K562 (cell line): ENCODE measurements around the gene PRXL2B. TPM values are rescaled to one million over a fixed set of nuclear protein-coding genes. Genes with fewer than 3 reads are reported as not detected.

ENCODE experiments used
- BRD4 ChIP-seq: fragments of 200-600 bp; sonication (generic); IDR thresholded peaks from 2 replicates; pipeline ENCODE4 v1.6.1; 2017; ENCODE audit warnings: inconsistent platforms
- ESRRA ChIP-seq: fragments of 450-650 bp; IDR thresholded peaks from 2 replicates; pipeline ENCODE4 v1.6.1; 2014; ENCODE audit warnings: low read depth, mild to moderate bottlenecking, moderate library complexity, borderline replicate concordance
- GABPB1 ChIP-seq: sonication (generic); formaldehyde crosslinking; IDR thresholded peaks from 2 replicates; pipeline ENCODE4 v1.8.0; 2022; ENCODE audit warnings: mild to moderate bottlenecking, missing genetic modification reagents
- GTF3C2 ChIP-seq: IDR thresholded peaks from 3 replicates; pipeline ENCODE4 v1.6.1; 2011; ENCODE audit warnings: borderline replicate concordance, mild to moderate bottlenecking, moderate library complexity; ENCODE audit not compliant: insufficient read length; ENCODE audit errors: extremely low read depth
- KLF6 ChIP-seq: fragments of 250-450 bp; sonication (Bioruptor Pico); IDR thresholded peaks from 2 replicates; pipeline ENCODE4 v1.4.0; 2020; ENCODE audit warnings: mild to moderate bottlenecking, moderate library complexity, borderline replicate concordance
- MAFF ChIP-seq: IDR thresholded peaks from 2 replicates; pipeline ENCODE4 v1.6.1; 2012; ENCODE audit warnings: low read length, improper control_type of control experiment
- NFE2 ChIP-seq: IDR thresholded peaks from 2 replicates; pipeline ENCODE4 v1.6.1; 2014; ENCODE audit warnings: antibody characterized with exemption, low read depth
- NR2C1 ChIP-seq, 2 experiments: fragments of 450-650 bp; IDR thresholded peaks; 2 replicates each; pipeline ENCODE4 v1.6.1; 2017; ENCODE audit warnings: mild to moderate bottlenecking in 2 of 2, antibody characterized with exemption in 1 of 2, inconsistent platforms in 1 of 2, missing compliant biosample characterization in 1 of 2, missing genetic modification characterization in 1 of 2
- PHTF2 ChIP-seq: fragments of 250-450 bp; sonication (Bioruptor Pico); IDR thresholded peaks from 2 replicates; pipeline ENCODE4 v1.5.0; 2021; ENCODE audit warnings: mild to moderate bottlenecking
- SPI1 ChIP-seq: IDR thresholded peaks from 2 replicates; pipeline ENCODE4 v1.6.1; 2011; ENCODE audit warnings: low read depth, low read length, control low read depth, borderline replicate concordance
- U2AF1 ChIP-seq: fragments of 200-400 bp; formaldehyde crosslinking; optimal IDR thresholded peaks from 2 replicates; pipeline ENCODE3; 2017; ENCODE audit warnings: mild to moderate bottlenecking, low read depth, low read length, moderate library complexity
- ZBTB40 ChIP-seq, 2 experiments: fragments of 450-650 bp in 1 of 2; sonication (generic) in 1 of 2; formaldehyde crosslinking in 1 of 2; IDR thresholded peaks; 2 replicates each; pipeline versions ENCODE4 v1.7.1 to v1.9.0; 2016 to 2022; ENCODE audit warnings: inconsistent platforms in 1 of 2, mild to moderate bottlenecking in 1 of 2, missing genetic modification reagents in 1 of 2
- ZNF175 ChIP-seq: fragments of 200-800 bp; sonication (Bioruptor generic); IDR thresholded peaks from 2 replicates; pipeline ENCODE4 v1.6.1; 2016; ENCODE audit warnings: low read depth, mild to moderate bottlenecking, missing genetic modification characterization, missing compliant biosample characterization
- ZNF395 ChIP-seq: fragments of 200-800 bp; sonication (Bioruptor generic); IDR thresholded peaks from 2 replicates; pipeline ENCODE4 v1.6.1; 2017; ENCODE audit warnings: missing genetic modification characterization, missing compliant biosample characterization
- polyA plus RNA-seq, 8 experiments: library from polyadenylated mRNA; depleted of rRNA in 4 of 8; stranded (reverse) in 5 of 8; unstranded in 3 of 8; fragments of >200 nt; fragmentation: Nextera tagmentation in 2 of 8; fragmentation: Illumina TruSeq in 1 of 8; extraction: Ambion mirVana in 2 of 8; extraction: Trizol in 1 of 8; gene quantifications; 2 replicates each; pipeline versions ENCODE4 v1.2.1 to v1.2.3, GENCODE V29; 2011 to 2014; ENCODE audit warnings: inconsistent platforms in 1 of 8, missing spikeins in 1 of 8
- total RNA-seq, 7 experiments: library from RNA; depleted of rRNA in 6 of 7; stranded (reverse); fragments of >200 nt in 6 of 7; fragmentation: Illumina TruSeq in 2 of 7; extraction: Trizol in 2 of 7; gene quantifications; 2 replicates each; pipeline versions ENCODE4 v1.2.1 to v1.2.3, GENCODE V29; 2011 to 2021; ENCODE audit warnings: low replicate concordance in 1 of 7

Gene PRXL2B
- total and polyA plus RNA-seq, 9 of the 15 experiments (the other 6 are each of a cell fraction or from before 2014, with no cell fraction given): 0.99 to 25.3 (median 11.8) TPM

GRCh38 chr1:2555634-2556276 is 30.8 kb upstream of the PRXL2B start (continued):
- no peak for TF ChIP-seq GTF3C2
- no peak for TF ChIP-seq ZNF395
- TF ChIP-seq MAFF: no peak
- TF ChIP-seq NFE2: no peak
- TF ChIP-seq BRD4: no peak
- 0 out of 2 replicates have a peak, but pooled peaks have one; percentile 16 for TF ChIP-seq ZNF175 (CRISPR knock-in tag)
- TF ChIP-seq ZBTB40 (IDR thresholded peaks at IDR 0.05): no peak
- TF ChIP-seq ZBTB40 (CRISPR knock-in tag; IDR thresholded peaks at IDR 0.05): no peak
- no peak for TF ChIP-seq ESRRA
- TF ChIP-seq PHTF2: no peak
- TF ChIP-seq SPI1: no peak
- TF ChIP-seq NR2C1 (IDR thresholded peaks at IDR 0.05): no peak
- TF ChIP-seq NR2C1 (tag; IDR thresholded peaks at IDR 0.05): no peak
- no peak for TF ChIP-seq GABPB1
- TF ChIP-seq U2AF1: no peak
- TF ChIP-seq KLF6 (CRISPR knock-in tag): 0 out of 2 replicates have a peak, but pooled peaks have one; percentile 28
